Measurements from ENCODE around the gene KIAA0513.

GRCh38 chr16:85142129-85142513, 114.5 kb downstream of the KIAA0513 start:
- TF ChIP-seq POLR2A (IDR thresholded peaks at IDR 0.05; ENCODE audit: low read depth, low read length), result no peak
- TF ChIP-seq POLR2AphosphoS5 (IDR thresholded peaks at IDR 0.05; ENCODE audit: low read depth, low read length), result no peak
- TF ChIP-seq PAX5 (IDR thresholded peaks at IDR 0.05; ENCODE audit: insufficient read depth, low read length, severe bottlenecking), result no peak
- no peak for TF ChIP-seq SPI1 (IDR thresholded peaks at IDR 0.05; ENCODE audit: low read depth, low read length)
- TF ChIP-seq POU2F2 (IDR thresholded peaks at IDR 0.05; ENCODE audit: low read depth, low read length), result no peak
